LHCN-M2 (cell line): Measurements from ENCODE around the gene ALDH2. TPM values are rescaled to one million over a fixed set of nuclear protein-coding genes. Genes with fewer than 3 reads are reported as not detected.
"Not testable (repeated sequence)": the region's sequence is repeated elsewhere in the genome, so short reads cannot be mapped to it uniquely, and the experiment has no call there.

Source experiments
- DNase-seq: peaks from one replicate; pipeline ENCODE4 v3.0.0-alpha.2; 2012; ENCODE audit warnings: low read depth
- total RNA-seq: library from RNA; depleted of rRNA; stranded (reverse); fragments of >200 nt; gene quantifications from 2 replicates; pipeline ENCODE4 v1.2.3, GENCODE V29; 2014

The ALDH2 gene
- total RNA-seq, 1 experiment from 2014 or later: 4.5 TPM

GRCh38 chr12:111758120-111758561 lies 8.6 kb upstream of the ALDH2 start:
- DNase-seq: peak; percentile 27

- DNase-seq: no peak
Measured at GRCh38 chr12:111759271-111759670, 7.5 kb upstream of the ALDH2 start.

- peak; percentile 61 for DNase-seq
Measured at GRCh38 chr12:111759991-111760390, 6.7 kb upstream of the ALDH2 start.

- DNase-seq: no peak
Measured at GRCh38 chr12:111761099-111761498, 5.6 kb upstream of the ALDH2 start.

- no peak for DNase-seq
Measured at GRCh38 chr12:111761706-111762105, 5.0 kb upstream of the ALDH2 start.

- not testable (repeated sequence) for DNase-seq
Measured at GRCh38 chr12:111763552-111763951, 3.2 kb upstream of the ALDH2 start.

- DNase-seq: no peak
Measured at GRCh38 chr12:111764120-111764821, 2.5 kb upstream of the ALDH2 start.

- DNase-seq: no peak
Measured at GRCh38 chr12:111767362-111768158, 827 bp downstream of the ALDH2 start.

- DNase-seq: no peak
Measured at GRCh38 chr12:111768159-111768895, 1.6 kb downstream of the ALDH2 start.

GRCh38 chr12:111769599-111769998 lies 2.9 kb downstream of the ALDH2 start:
- DNase-seq: no peak

- peak; percentile 77 for DNase-seq
Measured at GRCh38 chr12:111773801-111774551, 7.2 kb downstream of the ALDH2 start.

- peak; percentile 42 for DNase-seq
Measured at GRCh38 chr12:111775205-111776193, 8.8 kb downstream of the ALDH2 start.

GRCh38 chr12:111776836-111777344 lies 10.2 kb downstream of the ALDH2 start:
- no peak for DNase-seq

GRCh38 chr12:111777345-111778045 lies 10.8 kb downstream of the ALDH2 start:
- no peak for DNase-seq

GRCh38 chr12:111780166-111780565 lies 13.4 kb downstream of the ALDH2 start:
- no peak for DNase-seq

GRCh38 chr12:111780615-111781014 lies 13.9 kb downstream of the ALDH2 start:
- DNase-seq: no peak

GRCh38 chr12:111781085-111781658 lies 14.4 kb downstream of the ALDH2 start:
- DNase-seq: no peak

GRCh38 chr12:111783046-111783445 lies 16.3 kb downstream of the ALDH2 start:
- no peak for DNase-seq

- DNase-seq: no peak
Measured at GRCh38 chr12:111784953-111785352, 18.2 kb downstream of the ALDH2 start.
